Measurements from ENCODE around the gene ZHX3. TPM values are rescaled to one million over a fixed set of nuclear protein-coding genes. Genes with fewer than 3 reads are reported as not detected.

Gene ZHX3
- total and polyA plus RNA-seq, 9 of the 15 experiments (the other 6 are each of a cell fraction or from before 2014, with no cell fraction given): 0.80 to 14.6 (median 4.9) TPM

GRCh38 chr20:41279546-41280225 lies 37.8 kb downstream of the ZHX3 start (continued):
- TF ChIP-seq MECOM (CRISPR knock-in tag; IDR thresholded peaks at IDR 0.05) (no peak), ILK (tag; IDR thresholded peaks at IDR 0.05; ENCODE audit: borderline replicate concordance, low read depth) (no peak), CREB1 (IDR thresholded peaks at IDR 0.05) (no peak), CREB1 (CRISPR knock-in tag; IDR thresholded peaks at IDR 0.05) (no peak), PURB (CRISPR knock-in tag; IDR thresholded peaks at IDR 0.05; ENCODE audit: low read depth) (no peak), FOXK1 (CRISPR knock-in tag; IDR thresholded peaks at IDR 0.05; ENCODE audit: borderline replicate concordance) (no peak)
- TF ChIP-seq, protein P1, sequence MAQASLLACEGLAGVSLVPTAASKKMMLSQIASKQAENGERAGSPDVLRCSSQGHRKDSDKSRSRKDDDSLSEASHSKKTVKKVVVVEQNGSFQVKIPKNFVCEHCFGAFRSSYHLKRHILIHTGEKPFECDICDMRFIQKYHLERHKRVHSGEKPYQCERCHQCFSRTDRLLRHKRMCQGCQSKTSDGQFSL (CRISPR knock-in tag; IDR thresholded peaks at IDR 0.05): no peak
- TF ChIP-seq, protein P1 (tag; IDR thresholded peaks at IDR 0.05): no peak

DNA sequence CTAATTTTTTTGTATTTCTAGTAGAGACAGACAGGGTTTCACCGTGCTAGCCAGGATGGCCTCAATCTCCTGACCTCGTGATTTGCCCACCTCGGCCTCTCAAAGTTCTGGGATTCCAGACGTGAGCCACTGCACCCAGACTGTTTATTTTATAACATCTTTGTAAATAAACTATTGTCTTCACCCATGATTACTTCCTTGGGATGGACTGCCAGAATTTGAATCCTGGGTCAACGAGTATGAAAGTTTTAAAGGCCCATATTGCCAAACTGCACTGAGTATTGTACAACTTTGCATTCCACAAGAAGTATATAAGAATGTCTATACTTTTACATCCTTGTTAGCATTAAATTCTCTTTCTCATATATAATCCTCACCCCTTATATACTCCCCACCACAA lies 38.6 kb downstream of the ZHX3 start:
- H4K20me1 ChIP-seq (replicated peaks; ENCODE audit: control insufficient read depth, insufficient read depth, low read length): no peaks in the 10 kb centered on the region
- H2AFZ ChIP-seq (ENCODE audit: low read depth, low read length): no peak overlapping the region
- ChIA-PET POLR2A (no interaction called here), CTCF (ENCODE audit: low intra/inter-chr PET ratio) (no interaction called here)
- no peaks in the 10 kb centered on the region for H3K79me2 ChIP-seq (ENCODE audit: control insufficient read depth, insufficient read depth, low read length)
- in situ Hi-C loops (cut with MboI): no loop called here
- no peaks in the 10 kb centered on the region for H3K27me3 ChIP-seq (ENCODE audit: control insufficient read depth in 2 of 2, insufficient read depth in 2 of 2, low read length in 2 of 2)
- DNase-seq (ENCODE audit: extremely low read depth in 1 of 4, low spot score in 3 of 4) (no peak), FAIRE-seq (no peak), ATAC-seq (no peak)
- H3K4me2 ChIP-seq (ENCODE audit: insufficient read depth, low read length): no peak overlapping the region
- no TSS peak for BruUV-seq (replicated peaks)
- WGBS (ENCODE audit: insufficient coverage, low coverage, missing lambda C conversion rate): 63% methylated on average over 5 of the region's 5 CpGs
- no peaks in the 10 kb centered on the region for H3K9me3 ChIP-seq (replicated peaks; ENCODE audit: control insufficient read depth, insufficient read depth, low read depth, low read length)
- no peaks in the 10 kb centered on the region for H3K4me1 ChIP-seq (replicated peaks in 1 of 2; ENCODE audit: control insufficient read depth in 2 of 2, insufficient read depth in 2 of 2, low read length in 2 of 2)
- H3K4me3 ChIP-seq: no peak overlapping the region
- no peak overlapping the region for H3K9ac ChIP-seq (ENCODE audit: insufficient read depth in 1 of 2, low read depth in 2 of 2, low read length in 2 of 2)
- no peaks in the 10 kb centered on the region for H3K9me1 ChIP-seq (ENCODE audit: control insufficient read depth, insufficient read depth, low read length)
- intact Hi-C loops (cut with micrococcal nuclease): no loop called here
- no peak overlapping the region for H3K27ac ChIP-seq (ENCODE audit: extremely low read depth, low read depth, low read length)
- H3K36me3 ChIP-seq (ENCODE audit: control insufficient read depth, insufficient read depth, low read length): no peaks in the 10 kb centered on the region
- TF ChIP-seq RBM15 (IDR thresholded peaks at IDR 0.05; ENCODE audit: insufficient read depth, low read length) (no peak), NR0B1 (IDR thresholded peaks at IDR 0.05; ENCODE audit: partially characterized antibody) (no peak), HIVEP1 (CRISPR knock-in tag; IDR thresholded peaks at IDR 0.05) (no peak), ZNF23 (CRISPR knock-in tag; IDR thresholded peaks at IDR 0.05) (no peak), MAFF (IDR thresholded peaks at IDR 0.05; ENCODE audit: low read length) (no peak), HNRNPK (IDR thresholded peaks at IDR 0.05; ENCODE audit: low read depth, low read length, poor library complexity, severe bottlenecking) (no peak)
- TF ChIP-seq, protein P2, sequence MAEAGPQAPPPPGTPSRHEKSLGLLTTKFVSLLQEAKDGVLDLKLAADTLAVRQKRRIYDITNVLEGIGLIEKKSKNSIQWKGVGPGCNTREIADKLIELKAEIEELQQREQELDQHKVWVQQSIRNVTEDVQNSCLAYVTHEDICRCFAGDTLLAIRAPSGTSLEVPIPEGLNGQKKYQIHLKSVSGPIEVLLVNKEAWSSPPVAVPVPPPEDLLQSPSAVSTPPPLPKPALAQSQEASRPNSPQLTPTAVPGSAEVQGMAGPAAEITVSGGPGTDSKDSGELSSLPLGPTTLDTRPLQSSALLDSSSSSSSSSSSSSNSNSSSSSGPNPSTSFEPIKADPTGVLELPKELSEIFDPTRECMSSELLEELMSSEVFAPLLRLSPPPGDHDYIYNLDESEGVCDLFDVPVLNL (CRISPR knock-in tag; IDR thresholded peaks at IDR 0.05; ENCODE audit: low read depth): no peak
